ENCODE measurements around the gene HSD3B7.
A peak's percentile ranks its signal among the peaks of the same experiment; 100 is the strongest.
"Not testable (repeated sequence)": the region's sequence is repeated elsewhere in the genome, so short reads cannot be mapped to it uniquely, and the experiment has no call there.

Gene HSD3B7

GRCh38 chr16:30984669-30985400, at the start of gene HSD3B7:
Gene HSD3B7, plus strand, starts transcription at chr16:30985207. Its CDS starts 452 bp downstream, at chr16:30985659.
- DNase-seq: peak; percentile 37 to 86

- no peak for DNase-seq
Observed at GRCh38 chr16:30937692-30938091, 47.3 kb upstream of the HSD3B7 start.

DNA sequence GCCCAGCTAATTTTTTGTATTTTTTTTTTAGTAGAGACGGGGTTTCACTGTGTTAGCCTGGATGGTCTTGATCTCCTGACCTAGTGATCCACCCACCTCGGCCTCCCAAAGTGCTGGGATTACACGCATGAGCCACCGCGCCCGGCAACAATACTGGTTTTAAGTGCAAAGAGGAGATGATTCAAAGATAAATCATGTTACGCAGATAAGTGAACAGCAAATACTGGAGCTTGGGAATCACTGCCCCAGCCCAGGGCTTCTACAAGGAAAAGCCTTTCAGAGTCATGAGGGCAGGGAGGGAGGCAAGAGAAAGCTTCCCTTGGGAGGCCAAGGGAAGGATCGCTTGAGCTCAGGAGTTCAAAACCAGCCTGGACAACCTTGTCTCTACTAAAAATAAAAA, 45.4 kb upstream of the HSD3B7 start:
- not testable (repeated sequence) for DNase-seq

- DNase-seq: peak in 1 of 2 experiments; percentile 74
Observed at GRCh38 chr16:30941600-30942425, 43.2 kb upstream of the HSD3B7 start.

DNA sequence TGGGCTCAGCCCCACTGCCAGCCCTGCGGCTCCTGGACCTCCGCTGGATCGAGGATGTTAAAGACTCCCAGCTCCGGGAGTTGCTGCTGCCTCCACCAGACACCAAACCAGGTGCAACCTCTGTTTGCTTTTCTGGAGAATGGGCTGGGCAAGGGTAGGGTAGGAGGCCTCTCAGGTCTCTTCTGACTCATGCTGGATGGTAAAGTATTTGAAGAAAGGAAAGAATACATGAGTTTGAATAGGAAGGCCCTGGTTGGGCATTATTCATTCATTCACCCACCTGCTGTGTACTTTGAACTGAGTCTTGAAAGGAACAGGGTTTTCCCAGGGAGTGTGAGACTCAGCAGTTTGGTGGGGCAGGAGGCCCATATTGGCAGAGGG, 42.6 kb upstream of the HSD3B7 start:
- no peak for DNase-seq

- DNase-seq: no peak
Observed at GRCh38 chr16:30944352-30944751, 40.7 kb upstream of the HSD3B7 start.

DNA sequence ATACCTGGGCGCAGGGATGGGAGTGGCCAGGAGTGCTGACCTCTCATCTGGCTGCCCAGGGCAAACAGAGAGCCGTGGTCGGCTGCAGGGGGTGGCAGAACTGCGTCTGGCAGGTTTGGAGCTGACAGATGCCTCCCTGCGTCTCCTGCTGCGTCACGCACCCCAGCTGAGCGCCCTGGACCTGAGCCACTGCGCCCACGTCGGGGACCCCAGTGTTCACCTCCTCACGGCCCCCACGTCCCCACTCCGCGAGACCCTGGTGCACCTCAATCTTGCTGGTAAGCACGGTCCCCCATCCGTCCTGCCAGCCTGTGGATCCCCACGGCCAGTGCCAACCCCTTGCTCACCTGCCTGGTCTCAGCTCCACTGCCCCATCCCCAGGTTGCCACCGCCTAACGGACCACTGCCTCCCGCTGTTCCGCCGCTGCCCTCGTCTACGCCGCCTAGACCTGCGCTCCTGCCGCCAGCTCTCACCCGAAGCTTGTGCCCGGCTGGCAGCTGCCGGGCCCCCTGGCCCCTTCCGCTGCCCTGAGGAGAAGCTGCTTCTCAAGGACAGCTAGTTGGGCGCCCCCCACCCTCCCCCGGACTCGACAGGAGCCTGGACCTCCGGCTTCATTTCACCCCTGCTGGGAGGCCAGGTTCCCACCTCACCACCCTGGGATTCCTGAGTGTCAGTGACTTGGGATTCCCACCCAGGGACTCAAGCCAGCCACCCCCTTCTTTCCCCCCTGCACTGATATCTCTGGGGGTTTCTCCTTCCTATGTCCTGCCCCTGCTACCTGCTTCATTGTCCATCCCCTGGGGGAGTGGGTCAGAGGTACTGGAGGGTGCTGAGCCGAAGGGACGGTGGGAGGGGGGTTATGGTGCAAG, 38.1 kb upstream of the HSD3B7 start:
- DNase-seq: no peak

DNA sequence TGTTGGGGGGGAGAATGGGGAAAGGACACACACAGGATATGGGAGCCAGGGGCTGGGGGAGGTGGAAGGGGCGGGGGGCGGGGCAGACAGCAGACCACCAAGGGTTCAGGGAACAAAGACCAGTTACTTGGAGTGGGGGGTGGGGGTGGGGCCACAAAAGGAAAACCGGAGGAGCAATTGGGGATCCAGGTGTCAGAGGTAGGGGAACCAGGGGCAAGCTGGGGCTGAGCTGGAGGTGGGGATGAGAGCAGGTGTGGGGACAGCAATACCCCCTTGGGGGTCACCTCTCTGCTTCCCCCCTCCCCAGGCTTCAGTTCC, 37.5 kb upstream of the HSD3B7 start:
- no peak for DNase-seq

DNA sequence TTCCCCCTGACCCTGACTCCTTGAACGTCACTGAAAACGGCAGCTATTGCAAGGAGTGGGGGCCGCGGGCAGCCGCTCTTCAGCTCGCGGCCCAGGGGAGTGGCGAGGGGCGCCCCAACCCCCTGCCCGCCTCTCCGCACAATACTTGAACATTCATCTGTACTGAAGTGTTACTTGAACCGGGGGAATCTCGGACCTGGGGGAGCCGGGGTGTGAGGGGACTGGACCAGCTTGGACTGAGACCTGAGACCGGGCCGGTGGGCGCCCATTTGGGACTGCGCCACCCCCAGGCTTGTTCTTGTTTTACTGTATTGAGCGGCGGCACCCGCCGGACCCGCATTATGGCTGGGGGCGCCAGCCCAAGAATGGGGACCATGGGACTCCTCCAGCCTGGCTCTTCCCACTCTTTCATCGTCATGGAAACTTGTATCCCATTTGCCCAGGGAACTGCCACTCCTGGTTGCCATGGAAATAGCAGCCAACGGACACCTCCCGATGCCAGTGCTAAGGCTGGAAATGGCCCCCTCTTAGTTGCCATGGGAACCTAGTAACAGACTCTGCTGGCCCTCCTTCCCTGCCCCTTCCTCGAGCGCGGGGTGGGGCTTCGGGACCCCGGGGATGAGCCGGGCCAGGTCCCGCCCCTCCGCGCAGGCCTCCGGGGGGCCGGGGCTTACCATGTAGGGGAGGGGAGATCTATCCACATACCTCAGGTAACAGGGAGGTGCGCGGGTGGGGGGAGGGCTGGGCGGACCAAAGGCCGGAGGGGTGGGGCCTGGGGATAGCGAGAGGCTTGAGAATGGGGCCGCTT, 36.9 kb upstream of the HSD3B7 start:
- peak; percentile 79 to 85 for DNase-seq

DNA sequence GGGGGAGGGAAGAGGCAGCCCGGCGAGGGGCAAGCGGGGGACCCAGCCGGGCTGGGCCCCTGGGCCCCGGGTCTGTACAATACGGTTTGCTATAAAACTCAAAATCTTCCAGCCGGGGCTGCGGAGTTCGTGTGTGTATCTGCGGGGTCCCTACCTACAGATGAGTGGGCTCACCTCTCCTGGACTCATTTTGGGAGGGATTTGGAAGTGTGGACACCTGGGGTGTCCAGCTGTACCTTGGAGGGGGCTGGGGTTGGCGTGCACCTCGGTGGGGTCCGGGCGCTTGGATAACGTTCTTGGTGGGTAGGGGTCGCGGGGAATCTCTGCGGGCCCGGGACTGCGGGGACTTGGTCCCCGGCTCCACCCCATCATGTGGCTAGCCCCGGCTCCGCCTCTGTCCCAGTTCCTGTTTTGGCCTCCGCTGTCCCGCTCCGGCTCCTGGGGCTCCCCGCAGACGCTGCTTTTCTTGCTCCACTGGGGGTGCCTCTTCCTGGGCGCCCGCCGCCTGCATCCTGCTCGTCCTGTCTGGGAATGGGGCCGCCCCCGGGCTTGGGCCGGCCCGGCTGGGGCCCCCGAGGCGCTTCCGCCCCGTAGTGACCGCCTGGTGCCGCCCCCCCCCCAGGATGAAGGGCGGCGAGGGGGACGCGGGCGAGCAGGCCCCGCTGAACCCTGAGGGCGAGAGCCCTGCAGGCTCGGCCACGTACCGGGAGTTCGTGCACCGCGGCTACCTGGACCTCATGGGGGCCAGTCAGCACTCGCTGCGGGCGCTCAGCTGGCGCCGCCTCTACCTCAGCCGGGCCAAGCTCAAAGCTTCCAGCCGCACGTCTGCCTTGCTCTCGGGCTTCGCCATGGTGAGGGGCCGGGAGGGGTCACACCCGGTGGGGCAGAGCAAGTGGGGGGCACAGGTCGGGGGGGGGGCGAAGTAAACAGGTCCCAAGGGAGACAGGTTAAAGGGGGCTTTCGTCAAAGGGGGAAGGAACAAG, 36.0 kb upstream of the HSD3B7 start, which contains the start of gene ORAI3:
Gene ORAI3 (plus strand): TSS at position 402 of the 983 bp plus-strand sequence. CDS start 222 bp downstream, at position 624.
- DNase-seq: peak; percentile 18 to 66

- peak in 1 of 2 experiments; percentile 61 for DNase-seq
Observed at GRCh38 chr16:30949650-30950515, 35.1 kb upstream of the HSD3B7 start.

GRCh38 chr16:30950516-30951065, 34.4 kb upstream of the HSD3B7 start:
- no peak for DNase-seq

DNA sequence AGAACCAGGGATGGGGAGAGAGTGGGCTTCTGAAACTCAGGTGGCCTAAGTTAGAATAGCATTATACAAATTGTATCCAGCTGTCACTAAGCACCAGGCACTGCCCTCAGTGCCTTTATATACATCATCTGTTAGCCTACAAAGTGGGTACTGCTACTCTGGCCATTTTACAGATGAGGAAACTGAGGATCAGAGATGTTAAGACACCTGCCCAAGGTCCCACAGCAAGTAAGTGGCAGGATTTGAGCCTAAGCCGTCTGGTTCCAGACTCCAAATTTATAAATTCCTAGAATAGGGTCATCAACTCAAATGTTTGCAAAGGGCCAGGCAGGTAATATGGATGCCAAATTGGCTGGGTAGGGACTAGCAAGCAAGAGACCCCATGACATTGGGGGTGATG, 33.8 kb upstream of the HSD3B7 start:
- no peak for DNase-seq

- no peak for DNase-seq
Observed at GRCh38 chr16:30951750-30952149, 33.3 kb upstream of the HSD3B7 start.

DNA sequence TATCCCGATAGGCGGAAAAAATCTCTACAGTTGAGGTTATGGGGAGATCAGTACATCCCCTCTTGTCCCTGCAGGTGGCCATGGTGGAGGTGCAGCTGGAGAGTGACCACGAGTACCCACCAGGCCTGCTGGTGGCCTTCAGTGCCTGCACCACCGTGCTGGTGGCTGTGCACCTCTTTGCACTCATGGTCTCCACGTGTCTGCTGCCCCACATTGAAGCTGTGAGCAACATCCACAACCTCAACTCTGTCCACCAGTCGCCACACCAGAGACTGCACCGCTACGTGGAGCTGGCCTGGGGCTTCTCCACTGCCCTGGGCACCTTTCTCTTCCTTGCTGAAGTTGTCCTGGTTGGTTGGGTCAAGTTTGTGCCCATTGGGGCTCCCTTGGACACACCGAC, 31.9 kb upstream of the HSD3B7 start:
- DNase-seq: no peak

DNA sequence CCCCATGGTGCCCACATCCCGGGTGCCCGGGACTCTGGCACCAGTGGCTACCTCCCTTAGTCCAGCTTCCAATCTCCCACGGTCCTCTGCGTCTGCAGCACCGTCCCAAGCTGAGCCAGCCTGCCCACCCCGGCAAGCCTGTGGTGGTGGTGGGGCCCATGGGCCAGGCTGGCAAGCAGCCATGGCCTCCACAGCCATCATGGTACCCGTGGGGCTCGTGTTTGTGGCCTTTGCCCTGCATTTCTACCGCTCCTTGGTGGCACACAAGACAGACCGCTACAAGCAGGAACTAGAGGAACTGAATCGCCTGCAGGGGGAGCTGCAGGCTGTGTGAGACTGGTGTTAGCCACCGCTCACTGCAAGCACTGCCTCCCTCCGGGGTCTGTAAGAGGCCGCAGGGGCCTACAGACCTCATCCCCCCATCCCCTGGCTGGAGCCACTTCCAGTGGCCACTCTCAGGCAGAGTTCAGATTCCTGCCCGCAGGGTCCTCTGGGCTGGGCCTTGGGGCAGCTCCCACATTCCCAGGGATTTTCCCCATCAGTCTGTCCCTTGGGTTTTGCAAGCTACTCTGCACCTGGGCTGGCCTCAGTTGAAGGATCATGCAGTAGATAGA, 31.4 kb upstream of the HSD3B7 start:
- DNase-seq: peak; percentile 44 to 88

DNA sequence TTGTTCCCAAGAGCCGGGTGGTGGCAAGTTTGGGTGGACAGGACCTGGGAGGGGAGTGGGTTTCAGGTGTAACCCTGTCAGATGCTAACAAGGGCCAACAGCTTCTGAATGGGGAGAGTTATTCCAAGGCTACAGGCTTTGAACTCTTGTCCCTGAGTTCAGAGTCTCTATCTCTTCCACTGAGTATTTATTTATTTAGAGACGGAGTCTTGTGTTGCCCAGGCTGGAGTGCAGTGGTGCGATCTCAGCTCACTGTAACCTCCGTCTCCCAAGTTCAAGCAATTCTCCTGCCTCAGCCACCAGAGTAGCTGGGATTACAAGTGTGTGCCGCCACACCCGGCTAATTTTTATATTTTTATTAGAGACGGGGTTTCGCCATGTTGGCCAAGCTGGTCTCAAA, 30.0 kb upstream of the HSD3B7 start:
- no peak for DNase-seq

GRCh38 chr16:30956601-30957455, 28.2 kb upstream of the HSD3B7 start:
- peak; percentile 55 to 88 for DNase-seq

Data from NCI-H526 (cell line).